DMS53 treated with DMSO at 0.1 percent for 48 hours (cell line): Measurements from ENCODE around the gene PIGQ.
A peak's percentile ranks its signal among the peaks of the same experiment; 100 is the strongest.

ENCODE experiments used
- DNase-seq: peaks from one replicate; lab custom pipeline; 2025; ENCODE audit not compliant: unreplicated experiment; lab: John Stamatoyannopoulos, UW

Gene PIGQ

GRCh38 chr16:626787-627453 is 57.2 kb downstream of the PIGQ start:
- DNase-seq, result peak; percentile 27

GRCh38 chr16:627454-628239 is 57.9 kb downstream of the PIGQ start:
- DNase-seq, result peak; percentile 40

DNA sequence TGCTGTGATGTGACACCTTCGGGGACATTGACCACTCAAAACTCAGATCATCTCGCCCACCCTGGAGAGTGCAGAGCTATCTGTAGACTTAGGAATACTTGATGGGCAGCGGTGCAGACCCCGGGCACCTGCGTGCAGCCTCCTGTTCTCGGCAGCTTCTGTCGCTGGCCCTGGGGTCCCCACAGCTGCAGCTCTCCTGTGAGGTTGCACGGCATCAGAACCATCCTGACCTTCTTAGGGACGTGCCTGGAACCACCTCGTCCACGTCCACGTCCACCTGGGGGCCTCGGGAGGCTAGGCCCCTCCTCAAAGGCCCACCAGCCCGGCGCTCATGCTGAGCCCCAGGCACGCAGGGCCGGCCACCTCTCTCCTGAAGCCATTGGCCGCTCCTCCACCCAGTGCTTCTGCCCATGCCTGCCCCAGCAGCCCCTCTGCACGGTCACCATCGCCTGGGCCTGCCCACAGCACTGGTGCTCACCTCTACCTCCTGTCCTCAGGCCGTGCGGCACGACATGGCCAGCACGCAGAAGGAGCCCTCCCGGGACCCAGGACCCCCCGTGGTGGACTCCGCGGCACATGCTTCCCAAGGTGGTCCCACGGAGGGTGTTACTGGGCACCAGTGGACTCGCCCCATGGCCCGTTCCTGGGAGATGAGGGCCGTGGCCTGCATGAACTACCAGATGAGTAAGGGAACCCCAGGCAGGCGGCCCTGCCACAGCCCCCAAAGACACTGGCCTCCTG is 58.7 kb downstream of the PIGQ start:
- DNase-seq, result no peak

GRCh38 chr16:629185-629832 is 59.5 kb downstream of the PIGQ start:
- no peak for DNase-seq

GRCh38 chr16:629833-630248 is 60.1 kb downstream of the PIGQ start:
- DNase-seq, result no peak

- no peak for DNase-seq
Observed at GRCh38 chr16:630249-630814, 60.6 kb downstream of the PIGQ start.

- no peak for DNase-seq
Observed at GRCh38 chr16:630815-631405, 61.1 kb downstream of the PIGQ start, which contains the start of gene WFIKKN1. TSS of gene WFIKKN1 (plus strand) at chr16:630985. CDS start at chr16:631254, 269 bp downstream.

DNA sequence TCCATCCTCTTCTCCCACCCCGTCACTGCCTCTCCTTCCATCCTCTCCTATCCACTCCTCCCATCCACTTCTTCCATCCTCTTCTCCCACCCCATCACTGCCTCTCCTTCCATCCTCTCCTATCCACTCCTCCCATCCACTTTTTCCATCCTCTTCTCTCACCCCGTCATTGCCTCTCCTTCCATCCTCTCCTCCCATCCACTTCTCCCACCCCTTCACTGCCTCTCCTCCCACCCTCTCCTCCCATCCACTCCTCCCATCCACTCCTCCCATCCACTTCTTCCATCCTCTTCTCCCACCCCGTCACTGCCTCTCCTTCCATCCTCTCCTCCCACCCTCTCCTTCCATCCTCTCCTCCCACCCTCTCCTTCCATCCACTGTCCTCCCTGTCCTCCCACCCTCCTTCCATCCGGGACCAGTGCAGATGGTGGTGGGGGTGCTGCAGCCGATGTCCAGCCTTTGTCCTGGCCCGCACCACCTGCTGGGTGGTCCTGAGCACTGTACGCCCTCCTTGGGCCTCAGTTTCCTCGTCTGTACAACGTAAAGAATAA is 62.1 kb downstream of the PIGQ start:
- no peak for DNase-seq

DNA sequence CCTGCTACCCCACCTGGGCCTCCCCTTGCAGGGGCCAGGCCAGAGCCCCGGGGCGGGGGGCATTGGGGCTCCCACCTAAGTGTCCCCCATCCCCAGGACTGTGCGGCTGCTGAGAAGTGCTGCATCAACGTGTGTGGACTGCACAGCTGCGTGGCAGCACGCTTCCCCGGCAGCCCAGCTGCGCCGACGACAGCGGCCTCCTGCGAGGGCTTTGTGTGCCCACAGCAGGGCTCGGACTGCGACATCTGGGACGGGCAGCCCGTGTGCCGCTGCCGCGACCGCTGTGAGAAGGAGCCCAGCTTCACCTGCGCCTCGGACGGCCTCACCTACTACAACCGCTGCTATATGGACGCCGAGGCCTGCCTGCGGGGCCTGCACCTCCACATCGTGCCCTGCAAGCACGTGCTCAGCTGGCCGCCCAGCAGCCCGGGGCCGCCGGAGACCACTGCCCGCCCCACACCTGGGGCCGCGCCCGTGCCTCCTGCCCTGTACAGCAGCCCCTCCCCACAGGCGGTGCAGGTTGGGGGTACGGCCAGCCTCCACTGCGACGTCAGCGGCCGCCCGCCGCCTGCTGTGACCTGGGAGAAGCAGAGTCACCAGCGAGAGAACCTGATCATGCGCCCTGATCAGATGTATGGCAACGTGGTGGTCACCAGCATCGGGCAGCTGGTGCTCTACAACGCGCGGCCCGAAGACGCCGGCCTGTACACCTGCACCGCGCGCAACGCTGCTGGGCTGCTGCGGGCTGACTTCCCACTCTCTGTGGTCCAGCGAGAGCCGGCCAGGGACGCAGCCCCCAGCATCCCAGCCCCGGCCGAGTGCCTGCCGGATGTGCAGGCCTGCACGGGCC is 62.9 kb downstream of the PIGQ start:
- DNase-seq, result no peak

DNA sequence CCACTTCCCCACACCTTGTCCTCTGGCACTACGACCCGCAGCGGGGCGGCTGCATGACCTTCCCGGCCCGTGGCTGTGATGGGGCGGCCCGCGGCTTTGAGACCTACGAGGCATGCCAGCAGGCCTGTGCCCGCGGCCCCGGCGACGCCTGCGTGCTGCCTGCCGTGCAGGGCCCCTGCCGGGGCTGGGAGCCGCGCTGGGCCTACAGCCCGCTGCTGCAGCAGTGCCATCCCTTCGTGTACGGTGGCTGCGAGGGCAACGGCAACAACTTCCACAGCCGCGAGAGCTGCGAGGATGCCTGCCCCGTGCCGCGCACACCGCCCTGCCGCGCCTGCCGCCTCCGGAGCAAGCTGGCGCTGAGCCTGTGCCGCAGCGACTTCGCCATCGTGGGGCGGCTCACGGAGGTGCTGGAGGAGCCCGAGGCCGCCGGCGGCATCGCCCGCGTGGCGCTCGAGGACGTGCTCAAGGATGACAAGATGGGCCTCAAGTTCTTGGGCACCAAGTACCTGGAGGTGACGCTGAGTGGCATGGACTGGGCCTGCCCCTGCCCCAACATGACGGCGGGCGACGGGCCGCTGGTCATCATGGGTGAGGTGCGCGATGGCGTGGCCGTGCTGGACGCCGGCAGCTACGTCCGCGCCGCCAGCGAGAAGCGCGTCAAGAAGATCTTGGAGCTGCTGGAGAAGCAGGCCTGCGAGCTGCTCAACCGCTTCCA is 63.7 kb downstream of the PIGQ start:
- DNase-seq, result no peak
